Activated naive CD8-positive, alpha-beta T cell treated with anti-CD3 and anti-CD28 coated beads, Interleukin-2, amount 10 ng/mL, durations not matched to agents 7 days and 5 days (primary cell): ENCODE measurements around the gene YKT6. TPM values are rescaled to one million over a fixed set of nuclear protein-coding genes. Genes with fewer than 3 reads are reported as not detected.

ENCODE experiments used
- ATAC-seq: fragments of 150-1000 bp; cut with Tn5 transposase; one replicate; pipeline ENCODE4 v1.10.0; 2021; ENCODE audit warnings: low read depth, moderate library complexity
- POLR2A ChIA-PET: fragments of 350-600 bp; sonication (Branson Sonifier 250); formaldehyde crosslinking; loops from one replicate; lab custom pipeline; 2021; ENCODE audit warnings: antibody characterized with exemption; lab: Charles Lee
- DNase-seq: peaks from one replicate; pipeline ENCODE4 v3.0.0; 2021
- H3K27ac Mint-ChIP-seq: one replicate; pipeline ENCODE4 v1.8.0; 2022; ENCODE audit warnings: mild to moderate bottlenecking, mixed read lengths
- H3K27me3 Mint-ChIP-seq: one replicate; pipeline ENCODE4 v1.8.0; 2022; ENCODE audit warnings: mild to moderate bottlenecking, moderate library complexity, mixed read lengths
- H3K36me3 Mint-ChIP-seq: one replicate; pipeline ENCODE4 v1.8.0; 2021; ENCODE audit warnings: mild to moderate bottlenecking, mixed read lengths
- H3K4me1 Mint-ChIP-seq: one replicate; pipeline ENCODE4 v1.8.0; 2021; ENCODE audit warnings: mixed read lengths
- H3K4me3 Mint-ChIP-seq: one replicate; pipeline ENCODE4 v1.8.0; 2022; ENCODE audit warnings: mild to moderate bottlenecking, moderate library complexity, mixed read lengths
- H3K9me3 Mint-ChIP-seq: one replicate; pipeline ENCODE4 v1.8.0; 2021; ENCODE audit warnings: mixed read lengths
- total RNA-seq, 2 experiments: library from RNA; stranded (reverse); gene quantifications; one replicate each; pipeline ENCODE4 v1.2.3, GENCODE V29; 2021

The YKT6 gene
- total RNA-seq, 2 experiments from 2014 or later: 58.9 to 62.4 TPM

DNA sequence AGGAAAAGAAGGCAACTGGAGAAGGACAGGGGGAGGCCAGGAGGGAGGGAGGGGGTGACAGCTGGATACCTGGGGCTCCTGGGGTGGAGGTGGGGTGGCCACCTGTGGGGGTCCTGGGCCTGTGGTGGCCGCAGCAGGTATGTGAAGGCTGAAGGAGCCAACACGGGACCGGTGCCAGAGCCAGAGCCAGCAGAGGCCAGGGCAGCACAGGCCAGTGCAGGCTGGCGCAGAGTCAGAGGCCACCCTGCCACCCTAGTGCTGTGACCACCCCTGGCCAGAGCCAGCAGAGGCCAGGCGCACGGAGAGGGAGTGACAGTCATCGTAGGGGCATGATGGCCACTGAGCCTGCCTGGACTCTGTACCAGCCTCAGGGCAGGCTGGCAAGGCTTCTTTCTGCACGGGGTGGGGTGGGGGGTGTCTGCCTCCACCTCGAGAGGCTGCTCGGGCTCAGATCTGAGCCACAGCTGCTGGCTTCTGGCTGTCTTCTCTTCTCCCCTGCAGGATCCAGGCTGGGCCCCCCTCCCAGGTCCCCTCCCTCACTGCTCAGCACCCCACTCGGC is 28.8 kb downstream of the YKT6 start:
- Mint-ChIP-seq H3K27me3 (no peaks in the 10 kb centered on the region), H3K36me3 (no peaks in the 10 kb centered on the region), H3K4me3 (no peak overlapping the region), H3K9me3 (no peaks in the 10 kb centered on the region), H3K4me1 (no peaks in the 10 kb centered on the region), H3K27ac (no peak overlapping the region)
- DNase-seq (no peak), ATAC-seq (no peak)
- POLR2A ChIA-PET: no interaction called here

DNA sequence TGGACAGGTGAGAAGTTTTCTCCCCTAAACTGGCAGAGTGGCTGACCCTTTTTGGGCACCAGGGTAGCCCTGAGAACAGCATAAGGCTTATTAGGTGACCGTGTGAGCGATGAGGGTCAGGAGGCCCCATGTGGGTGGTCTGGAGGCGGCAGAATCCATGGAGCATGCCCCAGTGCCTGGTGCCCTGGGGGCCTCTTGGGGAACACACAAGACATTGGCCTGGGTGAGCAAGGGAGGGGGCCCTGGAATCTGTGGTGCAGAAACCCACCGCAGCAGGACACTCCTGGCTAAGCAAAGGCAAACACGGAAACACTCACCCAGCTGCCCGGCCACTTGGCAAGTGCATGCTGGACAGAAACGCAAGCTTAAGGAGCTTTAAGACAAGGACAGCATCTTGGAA is 29.5 kb downstream of the YKT6 start:
- H3K27me3 Mint-ChIP-seq: no peaks in the 10 kb centered on the region
- H3K27ac Mint-ChIP-seq: no peak overlapping the region
- H3K4me3 Mint-ChIP-seq: no peak overlapping the region
- H3K9me3 Mint-ChIP-seq: no peaks in the 10 kb centered on the region
- ATAC-seq (no peak), DNase-seq (no peak)
- H3K36me3 Mint-ChIP-seq: no peaks in the 10 kb centered on the region
- H3K4me1 Mint-ChIP-seq: no peaks in the 10 kb centered on the region
- POLR2A ChIA-PET: no interaction called here

DNA sequence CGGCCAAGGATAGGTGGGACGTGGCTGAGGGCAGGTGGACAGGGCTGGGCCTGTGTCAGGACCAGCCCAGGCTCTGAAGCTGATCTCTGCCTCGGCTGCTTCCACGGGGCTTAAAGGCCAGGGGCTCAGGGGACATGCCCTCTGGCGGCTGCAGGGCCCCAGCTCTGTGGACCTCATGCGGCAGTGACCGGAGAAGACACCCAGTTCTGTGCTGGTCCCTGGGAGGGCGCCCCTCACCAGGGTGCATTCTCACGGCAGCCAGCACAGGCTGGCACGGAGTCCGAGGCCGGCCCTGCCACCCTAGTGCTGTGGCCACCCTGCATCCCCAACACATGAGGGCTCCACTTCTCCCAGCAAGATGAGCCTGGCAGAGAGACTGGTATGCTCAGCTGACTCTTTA is 30.3 kb downstream of the YKT6 start:
- no peaks in the 10 kb centered on the region for H3K36me3 Mint-ChIP-seq

DNA sequence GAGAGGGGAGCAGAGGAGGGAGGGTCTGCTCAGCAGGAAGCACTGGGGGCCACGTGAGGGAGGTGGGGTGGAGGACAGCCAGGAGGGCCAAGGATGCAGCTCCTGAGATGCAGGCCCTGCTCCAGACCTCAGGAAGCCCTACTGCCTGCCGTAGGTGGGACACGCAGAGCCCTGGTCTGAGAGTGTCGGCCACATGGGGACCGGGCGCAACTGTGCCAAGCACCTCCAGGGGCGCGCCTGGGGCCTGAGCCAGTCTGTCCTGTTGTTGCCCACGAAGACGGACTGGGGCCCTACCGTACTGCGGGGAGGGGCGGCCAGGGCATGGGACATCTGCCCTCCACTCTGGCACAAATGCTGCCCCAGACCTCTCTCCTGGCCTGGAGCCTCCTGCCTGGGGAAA is 31.6 kb downstream of the YKT6 start:
- Mint-ChIP-seq H3K4me3 (no peak overlapping the region), H3K27ac (no peak overlapping the region), H3K4me1 (no peaks in the 10 kb centered on the region), H3K9me3 (no peaks in the 10 kb centered on the region), H3K27me3 (no peaks in the 10 kb centered on the region), H3K36me3 (no peaks in the 10 kb centered on the region)
- POLR2A ChIA-PET: no interaction called here
- ATAC-seq (no peak), DNase-seq (no peak)

More for the DNA sequence above, 30.3 kb downstream of the YKT6 start:
- POLR2A ChIA-PET: no interaction called here
- H3K4me3 Mint-ChIP-seq: no peak overlapping the region
- no peaks in the 10 kb centered on the region for H3K4me1 Mint-ChIP-seq
- no peak for DNase-seq
- no peaks in the 10 kb centered on the region for H3K9me3 Mint-ChIP-seq
- no peaks in the 10 kb centered on the region for H3K27me3 Mint-ChIP-seq
- no peak overlapping the region for H3K27ac Mint-ChIP-seq
- ATAC-seq: no peak

DNA sequence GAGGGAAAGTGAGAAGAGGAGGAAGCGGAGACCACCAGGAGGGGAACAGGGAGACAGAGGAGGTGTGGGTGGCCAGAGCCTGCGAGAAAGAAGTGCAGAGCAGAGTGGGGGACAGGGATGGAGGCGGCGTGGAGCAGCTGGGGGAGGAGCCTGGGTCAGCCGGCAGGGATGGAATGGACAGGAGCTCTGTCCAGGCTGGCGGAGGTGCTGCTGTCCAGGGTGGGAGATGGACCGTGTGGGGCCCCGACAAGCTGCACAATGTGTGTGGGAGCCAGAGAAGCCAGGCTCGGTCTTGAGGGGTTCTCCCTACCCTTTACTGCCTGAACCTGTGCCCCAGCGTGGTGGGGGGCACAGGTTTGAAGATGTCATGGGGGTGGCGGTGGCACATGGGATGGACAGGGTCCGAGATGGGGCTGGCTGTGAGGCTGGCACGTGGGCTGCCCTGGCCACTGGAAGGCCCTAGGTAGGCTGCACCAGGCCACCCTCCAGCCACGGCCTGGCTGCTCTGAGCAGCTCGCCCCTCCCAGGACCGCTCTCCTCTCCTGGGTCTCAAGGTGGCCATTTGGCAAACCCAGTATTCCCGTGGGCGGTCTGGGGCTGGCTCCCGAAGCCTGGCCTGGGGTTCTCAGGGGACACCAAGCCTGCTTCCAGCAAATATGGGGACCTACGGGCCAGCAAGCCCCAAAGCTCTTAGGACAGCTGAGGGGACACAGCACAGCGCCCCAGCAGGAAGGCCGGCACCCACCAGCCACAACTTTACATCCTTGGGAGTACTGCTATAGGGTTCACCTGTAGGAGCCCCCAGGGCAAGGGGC is 32.3 kb downstream of the YKT6 start:
- Mint-ChIP-seq H3K27me3 (no peaks in the 10 kb centered on the region), H3K9me3 (no peaks in the 10 kb centered on the region), H3K27ac (no peak overlapping the region), H3K36me3 (no peaks in the 10 kb centered on the region), H3K4me1 (no peaks in the 10 kb centered on the region), H3K4me3 (no peak overlapping the region)
- ATAC-seq (no peak), DNase-seq (no peak)
- POLR2A ChIA-PET: no interaction called here

- no peak for ATAC-seq
- Mint-ChIP-seq H3K27me3 (no peaks in the 10 kb centered on the region), H3K9me3 (no peaks in the 10 kb centered on the region), H3K4me1 (no peaks in the 10 kb centered on the region), H3K4me3 (no peak overlapping the region), H3K36me3 (no peaks in the 10 kb centered on the region), H3K27ac (no peak overlapping the region)
- no peak for DNase-seq
- POLR2A ChIA-PET: no interaction called here
Measured at GRCh38 chr7:44235066-44235465, 34.3 kb downstream of the YKT6 start.

DNA sequence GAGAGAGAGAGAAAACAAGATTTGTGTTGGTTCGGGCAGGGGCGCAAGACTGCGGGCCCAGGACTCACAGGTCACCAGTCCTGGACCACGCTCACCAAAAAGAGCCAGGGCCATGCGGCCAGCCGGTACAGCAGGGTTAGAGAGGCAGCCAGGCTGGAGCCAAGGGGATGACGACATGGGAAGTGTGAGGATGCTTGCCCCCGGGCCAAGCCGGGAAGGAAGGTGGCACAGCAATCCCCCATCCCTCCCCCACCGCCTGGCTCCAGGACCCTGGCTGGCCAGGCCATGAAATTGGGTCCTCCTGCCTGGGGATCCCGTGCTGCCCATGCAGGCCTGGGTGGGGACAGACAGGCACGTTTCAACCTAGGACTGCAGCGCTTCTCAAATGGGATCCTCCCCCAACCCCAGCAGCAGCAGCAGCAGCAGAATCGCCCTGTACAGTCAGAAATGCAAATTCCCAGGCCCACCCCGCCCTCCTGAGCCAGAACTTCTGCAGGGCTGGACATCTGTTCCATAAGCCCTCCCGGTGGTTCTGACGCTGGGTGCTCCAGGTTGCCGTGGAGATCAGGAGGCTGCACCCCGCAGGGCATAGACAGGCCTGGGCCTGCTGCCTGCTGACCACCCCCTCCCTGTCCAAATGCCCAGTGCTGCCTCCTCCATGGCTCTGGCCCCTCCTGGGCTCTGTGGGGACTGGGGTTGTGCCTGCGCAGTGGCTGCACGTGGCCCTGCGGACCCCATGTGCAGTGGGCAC is 35.0 kb downstream of the YKT6 start:
- Mint-ChIP-seq H3K27ac (no peak overlapping the region), H3K4me1 (no peaks in the 10 kb centered on the region), H3K9me3 (no peaks in the 10 kb centered on the region), H3K36me3 (no peaks in the 10 kb centered on the region), H3K27me3 (no peaks in the 10 kb centered on the region), H3K4me3 (no peak overlapping the region)
- DNase-seq (no peak), ATAC-seq (no peak)
- POLR2A ChIA-PET: no interaction called here

DNA sequence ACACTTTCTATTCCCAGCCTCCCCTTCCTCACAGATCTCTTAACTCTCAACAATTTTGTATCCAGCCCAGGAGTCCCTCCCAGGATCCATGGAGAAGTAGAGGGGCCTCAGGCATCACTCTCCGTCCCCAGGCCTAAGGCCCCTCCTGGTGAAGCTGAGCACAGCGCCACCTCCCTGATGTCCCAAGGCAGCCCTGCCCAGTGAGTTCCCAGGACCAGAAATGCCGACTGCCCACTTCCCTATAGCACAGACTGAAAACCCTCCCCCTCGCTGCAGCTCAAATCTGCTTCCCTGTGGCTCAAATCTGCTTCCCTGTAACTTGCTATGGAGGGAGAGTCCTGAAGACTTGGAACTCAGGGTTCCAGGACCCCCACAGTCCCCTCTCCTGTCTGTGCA is 35.6 kb downstream of the YKT6 start:
- no peak for ATAC-seq

GRCh38 chr7:44237696-44238095 is 36.9 kb downstream of the YKT6 start:
- Mint-ChIP-seq H3K4me1 (peaks cover 2% of the 10 kb centered on the region), H3K27ac (no peak overlapping the region)

More for the DNA sequence above, 35.6 kb downstream of the YKT6 start:
- Mint-ChIP-seq H3K9me3 (no peaks in the 10 kb centered on the region), H3K4me3 (no peak overlapping the region), H3K36me3 (no peaks in the 10 kb centered on the region), H3K27me3 (no peaks in the 10 kb centered on the region), H3K27ac (no peak overlapping the region), H3K4me1 (peaks cover 2% of the 10 kb centered on the region)
- DNase-seq: no peak
- POLR2A ChIA-PET: no interaction called here

GRCh38 chr7:44238116-44238695 is 37.4 kb downstream of the YKT6 start:
- Mint-ChIP-seq H3K9me3 (no peaks in the 10 kb centered on the region), H3K36me3 (no peaks in the 10 kb centered on the region), H3K27ac (no peak overlapping the region), H3K4me1 (peaks cover 2% of the 10 kb centered on the region), H3K27me3 (no peaks in the 10 kb centered on the region), H3K4me3 (no peak overlapping the region)
- ATAC-seq (no peak), DNase-seq (no peak)
- POLR2A ChIA-PET: no interaction called here

More at GRCh38 chr7:44237696-44238095, 36.9 kb downstream of the YKT6 start:
- POLR2A ChIA-PET: no interaction called here
- Mint-ChIP-seq H3K36me3 (no peaks in the 10 kb centered on the region), H3K4me3 (no peak overlapping the region), H3K27me3 (no peaks in the 10 kb centered on the region), H3K9me3 (no peaks in the 10 kb centered on the region)
- DNase-seq: no peak
- ATAC-seq: no peak

DNA sequence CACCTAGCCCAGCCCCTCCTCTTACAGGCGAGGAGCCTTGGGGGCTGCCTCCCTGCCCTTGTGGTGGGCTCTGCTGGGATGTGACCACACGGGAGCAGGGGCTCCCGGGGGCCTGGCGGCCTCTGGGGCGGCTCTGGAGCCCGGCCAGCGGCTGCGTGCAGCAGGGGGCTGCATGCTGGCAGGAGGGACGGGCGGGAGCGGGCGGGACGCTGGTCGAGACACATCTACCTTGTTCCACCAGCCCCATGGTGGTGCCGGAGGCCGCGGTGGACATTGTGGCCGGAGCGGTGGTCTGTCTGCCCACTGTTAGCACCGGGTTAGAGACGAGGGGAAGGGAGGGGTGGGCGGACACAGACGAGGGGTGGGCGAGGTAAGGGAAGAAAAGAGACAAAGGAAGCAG is 38.6 kb downstream of the YKT6 start:
- Mint-ChIP-seq H3K9me3 (no peaks in the 10 kb centered on the region), H3K4me1 (peaks cover 2% of the 10 kb centered on the region), H3K4me3 (no peak overlapping the region), H3K27me3 (no peaks in the 10 kb centered on the region), H3K36me3 (no peaks in the 10 kb centered on the region), H3K27ac (no peak overlapping the region)
- no peak for ATAC-seq
- POLR2A ChIA-PET: no interaction called here
- DNase-seq: no peak

- DNase-seq (no peak), ATAC-seq (no peak)
- no peaks in the 10 kb centered on the region for H3K36me3 Mint-ChIP-seq
- H3K4me1 Mint-ChIP-seq: peaks cover 2% of the 10 kb centered on the region
- no peaks in the 10 kb centered on the region for H3K9me3 Mint-ChIP-seq
- H3K27ac Mint-ChIP-seq: no peak overlapping the region
- POLR2A ChIA-PET: interaction anchor here (2.1 kb wide), 1 partner anchor 17 kb away, joined by 7 read pairs; no protein-coding TSS in a partner anchor
- no peak overlapping the region for H3K4me3 Mint-ChIP-seq
- H3K27me3 Mint-ChIP-seq: no peaks in the 10 kb centered on the region
Measured at GRCh38 chr7:44240376-44240775, 39.6 kb downstream of the YKT6 start.

- H3K36me3 Mint-ChIP-seq: no peaks in the 10 kb centered on the region
- H3K4me1 Mint-ChIP-seq: peaks cover 2% of the 10 kb centered on the region
- H3K27ac Mint-ChIP-seq: peak overlapping the region; percentile 85
- POLR2A ChIA-PET: interaction anchor here (1.4 to 2.1 kb wide), 2 partner anchors 17 to 324 kb away, joined by 6 to 7 read pairs; no protein-coding TSS in a partner anchor
- no peaks in the 10 kb centered on the region for H3K9me3 Mint-ChIP-seq
- DNase-seq (peak; percentile 72), ATAC-seq (peak; percentile 87)
- no peaks in the 10 kb centered on the region for H3K27me3 Mint-ChIP-seq
- H3K4me3 Mint-ChIP-seq: peak overlapping the region; percentile 28
Measured at GRCh38 chr7:44240983-44241510, 40.3 kb downstream of the YKT6 start.
